HG03108 (cell line): Measurements from ENCODE around the gene TRMT10B.
"Not testable (repeated sequence)": the region's sequence is repeated elsewhere in the genome, so short reads cannot be mapped to it uniquely, and the experiment has no call there.

ENCODE experiments used
- ATAC-seq: cut with Tn5 transposase; IDR thresholded peaks from one replicate; pipeline ENCODE4 v1.9.1; 2021; ENCODE audit warnings: moderate library complexity; ENCODE audit not compliant: unreplicated experiment

TRMT10B gene

GRCh38 chr9:37749129-37749528 lies 4.5 kb upstream of the TRMT10B start:
- ATAC-seq, result no peak

- no peak for ATAC-seq
Measured at GRCh38 chr9:37751186-37751585, 2.4 kb upstream of the TRMT10B start.

- ATAC-seq, result not testable (repeated sequence)
Measured at GRCh38 chr9:37751704-37752103, 1.9 kb upstream of the TRMT10B start.

GRCh38 chr9:37752112-37752511 lies 1.5 kb upstream of the TRMT10B start:
- not testable (repeated sequence) for ATAC-seq

- no peak for ATAC-seq
Measured at GRCh38 chr9:37752642-37753488, 740 bp upstream of the TRMT10B start.

GRCh38 chr9:37758747-37759146 lies 5.1 kb downstream of the TRMT10B start:
- ATAC-seq, result no peak

- ATAC-seq, result no peak
Measured at GRCh38 chr9:37760416-37761161, 7.0 kb downstream of the TRMT10B start.

- no peak for ATAC-seq
Measured at GRCh38 chr9:37761511-37761910, 7.9 kb downstream of the TRMT10B start.

- not testable (repeated sequence) for ATAC-seq
Measured at GRCh38 chr9:37765263-37765662, 11.7 kb downstream of the TRMT10B start.

GRCh38 chr9:37769306-37769705 lies 15.7 kb downstream of the TRMT10B start:
- ATAC-seq, result no peak

GRCh38 chr9:37769995-37770394 lies 16.4 kb downstream of the TRMT10B start:
- ATAC-seq, result no peak

GRCh38 chr9:37775216-37775919 lies 21.8 kb downstream of the TRMT10B start:
- no peak for ATAC-seq

- no peak for ATAC-seq
Measured at GRCh38 chr9:37776328-37776727, 22.7 kb downstream of the TRMT10B start.

GRCh38 chr9:37778534-37778933 lies 24.9 kb downstream of the TRMT10B start:
- ATAC-seq, result no peak

- no peak for ATAC-seq
Measured at GRCh38 chr9:37784291-37784615, 30.6 kb downstream of the TRMT10B start.

GRCh38 chr9:37784616-37785483 lies 31.2 kb downstream of the TRMT10B start, which contains the start of gene EXOSC3:
EXOSC3 (minus strand) TSS chr9:37785064; CDS start chr9:37785044, 20 bp downstream.
- peak; percentile 93 for ATAC-seq

GRCh38 chr9:37787059-37787458 lies 33.5 kb downstream of the TRMT10B start:
- no peak for ATAC-seq

- ATAC-seq, result no peak
Measured at GRCh38 chr9:37788332-37788731, 34.7 kb downstream of the TRMT10B start.

- no peak for ATAC-seq
Measured at GRCh38 chr9:37790096-37790495, 36.5 kb downstream of the TRMT10B start.

- ATAC-seq, result no peak
Measured at GRCh38 chr9:37792122-37792521, 38.5 kb downstream of the TRMT10B start.

GRCh38 chr9:37796232-37796631 lies 42.6 kb downstream of the TRMT10B start:
- ATAC-seq, result no peak
